ENCODE results near the gene FBXO8.

FBXO8 gene

GRCh38 chr4:174204164-174204831, 79.2 kb downstream of the FBXO8 start:
- DNase-seq, result no peak

GRCh38 chr4:174201871-174202270, 81.6 kb downstream of the FBXO8 start:
- DNase-seq, result no peak

GRCh38 chr4:174199735-174200134, 83.7 kb downstream of the FBXO8 start:
- no peak for DNase-seq

GRCh38 chr4:174198828-174199227, 84.6 kb downstream of the FBXO8 start:
- DNase-seq, result no peak

GRCh38 chr4:174198396-174198795, 85.1 kb downstream of the FBXO8 start:
- DNase-seq, result no peak

- DNase-seq, result no peak
These were observed 89.8 kb downstream of the FBXO8 start for GRCh38 chr4:174193438-174194374.

GRCh38 chr4:174192943-174193342, 90.5 kb downstream of the FBXO8 start:
- DNase-seq, result no peak

GRCh38 chr4:174190832-174191500, 92.5 kb downstream of the FBXO8 start:
- no peak for DNase-seq

- no peak for DNase-seq
These were observed 94.0 kb downstream of the FBXO8 start for GRCh38 chr4:174189392-174190015.
